ENCODE measurements around the gene SLC16A3.

DNA sequence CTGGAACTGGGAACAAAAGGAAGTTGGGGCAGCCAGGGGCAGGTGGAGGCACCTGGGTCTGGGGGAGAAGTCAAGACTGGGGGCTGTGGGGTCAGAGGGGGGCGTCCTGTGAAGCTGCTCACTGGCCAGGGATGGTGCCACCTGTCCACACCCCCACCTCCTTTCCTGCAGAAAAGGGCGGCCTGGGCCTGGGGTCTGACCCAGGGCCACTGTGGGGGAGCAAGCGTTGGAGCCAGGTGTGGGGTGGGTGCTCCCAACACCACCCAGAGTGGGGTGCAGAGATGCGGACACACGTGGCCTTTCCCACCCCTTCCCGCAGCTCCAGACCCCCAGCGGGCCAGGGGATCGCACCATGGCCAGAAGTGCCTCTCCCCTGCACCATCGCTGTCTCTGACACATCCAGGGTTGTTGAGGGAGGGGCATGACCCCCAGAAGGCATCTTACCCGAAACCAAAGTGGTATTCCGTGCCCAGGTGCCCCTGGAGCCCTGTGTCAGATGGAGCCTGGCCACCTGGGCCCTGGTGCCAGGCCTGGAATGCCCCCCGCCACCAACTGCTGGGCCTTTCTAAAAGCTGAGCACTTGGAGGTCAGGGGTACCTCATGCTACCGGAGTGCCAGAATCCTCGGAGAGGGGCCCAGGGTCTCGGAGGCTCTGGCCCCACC, 2.6 kb upstream of the SLC16A3 start:
- TF ChIP-seq, protein P1, sequence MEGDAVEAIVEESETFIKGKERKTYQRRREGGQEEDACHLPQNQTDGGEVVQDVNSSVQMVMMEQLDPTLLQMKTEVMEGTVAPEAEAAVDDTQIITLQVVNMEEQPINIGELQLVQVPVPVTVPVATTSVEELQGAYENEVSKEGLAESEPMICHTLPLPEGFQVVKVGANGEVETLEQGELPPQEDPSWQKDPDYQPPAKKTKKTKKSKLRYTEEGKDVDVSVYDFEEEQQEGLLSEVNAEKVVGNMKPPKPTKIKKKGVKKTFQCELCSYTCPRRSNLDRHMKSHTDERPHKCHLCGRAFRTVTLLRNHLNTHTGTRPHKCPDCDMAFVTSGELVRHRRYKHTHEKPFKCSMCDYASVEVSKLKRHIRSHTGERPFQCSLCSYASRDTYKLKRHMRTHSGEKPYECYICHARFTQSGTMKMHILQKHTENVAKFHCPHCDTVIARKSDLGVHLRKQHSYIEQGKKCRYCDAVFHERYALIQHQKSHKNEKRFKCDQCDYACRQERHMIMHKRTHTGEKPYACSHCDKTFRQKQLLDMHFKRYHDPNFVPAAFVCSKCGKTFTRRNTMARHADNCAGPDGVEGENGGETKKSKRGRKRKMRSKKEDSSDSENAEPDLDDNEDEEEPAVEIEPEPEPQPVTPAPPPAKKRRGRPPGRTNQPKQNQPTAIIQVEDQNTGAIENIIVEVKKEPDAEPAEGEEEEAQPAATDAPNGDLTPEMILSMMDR (IDR thresholded peaks at IDR 0.05 in 2 of 3, conservative IDR thresholded peaks at IDR 0.05 in 1 of 3; ENCODE audit: insufficient read depth in 2 of 3, low read depth in 1 of 3, low read length in 3 of 3), result no peak
- TF ChIP-seq ZEB2 (IDR thresholded peaks at IDR 0.05) (no peak), SP1 (CRISPR knock-in tag; IDR thresholded peaks at IDR 0.05) (no peak), KDM4B (IDR thresholded peaks at IDR 0.05; ENCODE audit: borderline replicate concordance in 2 of 2, low read depth in 1 of 2) (no peak), TBL1XR1 (IDR thresholded peaks at IDR 0.05; ENCODE audit: low read length in 2 of 2) (no peak), POLR2A (conservative IDR thresholded peaks at IDR 0.05) (no peak), ZNF41 (CRISPR knock-in tag; conservative IDR thresholded peaks at IDR 0.05) (no peak), CCNT2 (IDR thresholded peaks at IDR 0.05; ENCODE audit: borderline replicate concordance, extremely low read depth, insufficient read length, low read depth, low read length) (no peak), CHD2 (IDR thresholded peaks at IDR 0.05; ENCODE audit: low read depth, low read length) (no peak), MEF2D (tag; conservative IDR thresholded peaks at IDR 0.05; ENCODE audit: low read depth) (no peak)
- TF ChIP-seq, protein P2, sequence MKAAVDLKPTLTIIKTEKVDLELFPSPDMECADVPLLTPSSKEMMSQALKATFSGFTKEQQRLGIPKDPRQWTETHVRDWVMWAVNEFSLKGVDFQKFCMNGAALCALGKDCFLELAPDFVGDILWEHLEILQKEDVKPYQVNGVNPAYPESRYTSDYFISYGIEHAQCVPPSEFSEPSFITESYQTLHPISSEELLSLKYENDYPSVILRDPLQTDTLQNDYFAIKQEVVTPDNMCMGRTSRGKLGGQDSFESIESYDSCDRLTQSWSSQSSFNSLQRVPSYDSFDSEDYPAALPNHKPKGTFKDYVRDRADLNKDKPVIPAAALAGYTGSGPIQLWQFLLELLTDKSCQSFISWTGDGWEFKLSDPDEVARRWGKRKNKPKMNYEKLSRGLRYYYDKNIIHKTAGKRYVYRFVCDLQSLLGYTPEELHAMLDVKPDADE (conservative IDR thresholded peaks at IDR 0.05; ENCODE audit: control insufficient read depth, low read depth, low read length), result no peak
